Thyroid gland (tissue), 4 donors: Measurements from ENCODE around the gene GRIK4. TPM values are rescaled to one million over a fixed set of nuclear protein-coding genes. Genes with fewer than 3 reads are reported as not detected.
A peak's percentile ranks its signal among the peaks of the same experiment; 100 is the strongest.

Source experiments
- DNase-seq, 2 donors: peaks; one replicate each; pipeline ENCODE4 v3.0.0-alpha.2; 2019
- H3K27ac ChIP-seq, 3 donors: fragments of 200-600 bp; sonication (generic); 1 replicate in 2 of 3; 2 replicates in 1 of 3; pipeline ENCODE4 v1.5.1; 2016 to 2019; ENCODE audit warnings: mild to moderate bottlenecking in 1 of 3, moderate library complexity in 1 of 3
- H3K27me3 ChIP-seq: fragments of 200-600 bp; sonication (generic); one replicate; pipeline ENCODE4 v1.5.1; 2019
- H3K36me3 ChIP-seq, 2 donors: fragments of 200-600 bp; sonication (generic); one replicate each; pipeline ENCODE4 v1.5.1; 2016 to 2019
- H3K4me1 ChIP-seq, 2 donors: fragments of 200-600 bp; sonication (generic); one replicate each; pipeline ENCODE4 v1.5.1; 2017 to 2019
- H3K4me3 ChIP-seq, 3 donors: fragments of 200-600 bp; sonication (generic); replicated peaks in 1 of 3; 1 replicate in 2 of 3; 2 replicates in 1 of 3; pipeline ENCODE4 v1.5.1; 2016; ENCODE audit warnings: mild to moderate bottlenecking in 1 of 3
- H3K9me3 ChIP-seq: fragments of 200-600 bp; sonication (generic); one replicate; pipeline ENCODE4 v1.5.1; 2017
- POLR2A ChIP-seq, 2 donors: fragments of 450-650 bp; IDR thresholded peaks; one replicate each; pipeline ENCODE4 v1.6.1; 2017; ENCODE audit warnings: antibody characterized with exemption in 2 of 2, mild to moderate bottlenecking in 2 of 2, moderate library complexity in 1 of 2
- WGBS, 2 donors: methylation state at CpG; one replicate each; pipeline ENCODE4 v1.1.5; 2017; 5-methylcytosine and 5-hydroxymethylcytosine counted together
- intact Hi-C: fragments of 100-400 bp; cut with DNase I; formaldehyde crosslinking; loops from one replicate; pipeline ENCODE4 v1.15.1; 2023
- total RNA-seq, 4 donors: library from RNA; depleted of rRNA; stranded (reverse); fragments of >200 nt; gene quantifications; one replicate each; pipeline ENCODE4 v1.2.3, GENCODE V29; 2016
- TF ChIP-seq, protein P1 (sequence below), 6 experiments: fragments of 200-600 bp in 3 of 6; fragments of 450-650 bp in 3 of 6; sonication (generic) in 3 of 6; IDR thresholded peaks; one replicate each; pipeline ENCODE4 v1.5.1; 2016 to 2019; ENCODE audit warnings: antibody characterized with exemption in 6 of 6, mild to moderate bottlenecking in 2 of 6, inconsistent platforms in 1 of 6, moderate library complexity in 1 of 6

Gene GRIK4
- total RNA-seq, 4 donors from 2014 or later: 0.54 to 3.7 (median 0.99) TPM

DNA sequence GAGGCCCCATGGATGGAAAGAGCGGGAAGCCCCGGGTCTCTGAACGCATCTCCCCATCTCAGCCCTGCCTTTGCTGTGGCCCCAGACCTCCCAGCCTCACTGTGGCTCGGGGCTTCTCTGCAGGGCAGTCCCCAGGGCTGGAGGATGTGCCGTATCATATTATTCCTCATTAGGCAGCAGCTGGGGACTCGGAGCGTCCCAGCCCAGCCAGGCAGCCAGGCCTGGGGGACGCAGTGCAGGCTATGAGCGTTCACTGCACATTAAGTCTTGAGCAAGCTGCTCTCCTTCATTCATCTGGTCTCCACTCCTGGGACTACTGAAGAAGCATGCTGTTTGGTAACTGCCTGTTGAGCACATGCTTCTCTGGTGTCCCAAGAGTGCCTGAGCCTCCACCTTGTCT is 285.6 kb downstream of the GRIK4 start:
- Histone ChIP-seq H3K36me3 (no peaks in the 10 kb centered on the region), H3K27ac (no peak overlapping the region), H3K4me1 (no peaks in the 10 kb centered on the region), H3K9me3 (no peaks in the 10 kb centered on the region), H3K4me3 (no peak overlapping the region), H3K27me3 (no peaks in the 10 kb centered on the region)
- 79 to 81% methylated on average over 3 to 7 of the region's 9 CpGs for WGBS, 2 donors
- DNase-seq: no peak
- intact Hi-C loops: no loop called here
- TF ChIP-seq, protein P1, sequence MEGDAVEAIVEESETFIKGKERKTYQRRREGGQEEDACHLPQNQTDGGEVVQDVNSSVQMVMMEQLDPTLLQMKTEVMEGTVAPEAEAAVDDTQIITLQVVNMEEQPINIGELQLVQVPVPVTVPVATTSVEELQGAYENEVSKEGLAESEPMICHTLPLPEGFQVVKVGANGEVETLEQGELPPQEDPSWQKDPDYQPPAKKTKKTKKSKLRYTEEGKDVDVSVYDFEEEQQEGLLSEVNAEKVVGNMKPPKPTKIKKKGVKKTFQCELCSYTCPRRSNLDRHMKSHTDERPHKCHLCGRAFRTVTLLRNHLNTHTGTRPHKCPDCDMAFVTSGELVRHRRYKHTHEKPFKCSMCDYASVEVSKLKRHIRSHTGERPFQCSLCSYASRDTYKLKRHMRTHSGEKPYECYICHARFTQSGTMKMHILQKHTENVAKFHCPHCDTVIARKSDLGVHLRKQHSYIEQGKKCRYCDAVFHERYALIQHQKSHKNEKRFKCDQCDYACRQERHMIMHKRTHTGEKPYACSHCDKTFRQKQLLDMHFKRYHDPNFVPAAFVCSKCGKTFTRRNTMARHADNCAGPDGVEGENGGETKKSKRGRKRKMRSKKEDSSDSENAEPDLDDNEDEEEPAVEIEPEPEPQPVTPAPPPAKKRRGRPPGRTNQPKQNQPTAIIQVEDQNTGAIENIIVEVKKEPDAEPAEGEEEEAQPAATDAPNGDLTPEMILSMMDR (IDR thresholded peaks at IDR 0.05): no peak
- TF ChIP-seq POLR2A (IDR thresholded peaks at IDR 0.05): no peak

DNA sequence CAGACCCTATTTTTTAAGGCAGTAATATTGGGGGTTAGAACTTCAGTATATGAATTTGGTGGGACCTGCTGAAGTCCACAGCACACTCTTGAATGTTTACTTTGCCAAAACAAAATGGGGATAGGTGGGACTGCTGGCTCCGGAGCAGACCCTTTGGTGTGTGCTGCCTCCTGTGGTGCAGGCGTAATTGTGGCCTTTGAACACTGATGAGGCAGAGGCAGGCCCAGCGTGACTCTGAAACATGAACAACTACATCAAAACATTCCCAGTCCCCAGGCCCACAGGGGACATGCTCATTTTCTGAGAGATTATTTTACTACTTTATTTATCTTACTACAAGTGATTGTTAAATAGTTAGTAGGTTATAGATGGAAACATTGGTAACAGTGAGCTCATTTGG is 287.3 kb downstream of the GRIK4 start:
- Histone ChIP-seq H3K27me3 (no peaks in the 10 kb centered on the region), H3K4me3 (no peak overlapping the region), H3K9me3 (no peaks in the 10 kb centered on the region), H3K4me1 (no peaks in the 10 kb centered on the region), H3K27ac (no peak overlapping the region), H3K36me3 (no peaks in the 10 kb centered on the region)
- intact Hi-C loops: no loop called here
- DNase-seq: no peak
- TF ChIP-seq, protein P1 (IDR thresholded peaks at IDR 0.05): no peak
- TF ChIP-seq POLR2A (IDR thresholded peaks at IDR 0.05): no peak
- 80 to 86% methylated on average over 3 of the region's 3 CpGs for WGBS, 2 donors

DNA sequence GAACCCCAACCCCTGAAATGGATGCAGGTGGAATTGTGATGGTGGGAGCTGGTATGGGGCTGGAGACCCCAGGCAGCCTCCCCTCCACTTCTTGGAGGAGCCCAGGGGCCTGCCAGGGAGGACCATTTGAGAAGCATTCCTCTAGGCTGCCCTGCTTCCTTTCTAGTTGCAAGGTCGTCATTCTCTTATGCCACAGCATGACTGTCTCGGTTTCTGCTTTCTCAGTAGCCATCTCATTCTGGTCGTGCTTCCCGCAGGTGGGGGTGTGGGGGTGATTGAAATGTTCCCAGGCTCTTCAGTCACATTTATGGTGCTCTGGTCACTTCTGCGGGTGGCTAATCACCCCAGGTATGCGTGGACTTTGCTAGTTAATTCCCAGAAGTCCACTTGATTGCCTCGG is 288.7 kb downstream of the GRIK4 start:
- Histone ChIP-seq H3K4me3 (no peak overlapping the region), H3K27me3 (no peaks in the 10 kb centered on the region), H3K36me3 (no peaks in the 10 kb centered on the region), H3K9me3 (no peaks in the 10 kb centered on the region), H3K27ac (no peak overlapping the region), H3K4me1 (no peaks in the 10 kb centered on the region)
- no peak for TF ChIP-seq POLR2A (IDR thresholded peaks at IDR 0.05)
- TF ChIP-seq, protein P1 (IDR thresholded peaks at IDR 0.05): no peak
- WGBS, 2 donors: 71 to 73% methylated on average over 7 of the region's 7 CpGs
- intact Hi-C loops: no loop called here
- no peak for DNase-seq

DNA sequence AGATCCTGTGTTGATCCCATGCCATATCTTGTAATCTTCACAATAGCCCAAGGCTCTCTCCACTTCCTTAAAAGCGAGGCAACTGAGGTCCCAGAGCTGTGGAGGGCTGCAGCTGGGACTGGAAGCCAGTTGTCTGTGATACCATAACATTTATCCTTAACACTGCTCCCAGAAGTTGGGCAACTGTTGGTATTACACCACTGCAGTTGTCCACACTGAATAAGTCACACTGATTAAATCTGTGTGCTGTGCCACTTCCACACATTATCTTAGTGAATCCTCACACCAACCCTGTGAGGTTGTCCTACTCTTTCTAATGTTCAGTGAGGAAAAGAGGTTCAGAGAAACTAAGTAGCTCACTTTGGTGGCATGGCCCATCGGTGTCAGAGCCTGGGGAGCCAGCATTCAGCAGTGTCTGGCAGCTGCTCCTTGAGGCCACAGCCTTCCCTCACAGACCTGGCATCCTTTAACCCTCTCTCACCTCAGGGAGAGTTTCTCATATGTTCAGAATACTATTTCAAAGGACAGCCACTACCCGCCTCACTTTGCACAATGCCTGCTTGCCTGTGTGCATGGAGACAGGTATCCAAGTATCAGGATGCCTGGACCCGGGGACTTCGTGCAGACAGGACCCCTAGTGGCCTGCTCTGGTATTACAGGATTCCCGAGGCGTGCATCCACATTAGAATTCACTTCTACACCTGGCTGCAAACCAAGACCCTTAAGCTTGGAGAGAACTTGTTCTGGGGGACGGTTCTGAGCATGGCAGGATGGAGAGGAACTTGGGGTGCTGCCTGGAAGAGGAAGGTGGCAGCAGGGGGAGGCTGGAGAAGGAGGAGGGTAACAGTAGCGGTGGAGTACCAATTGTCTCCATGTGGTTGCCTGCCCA is 290.5 kb downstream of the GRIK4 start:
- Histone ChIP-seq H3K4me1 (peaks cover 0 to 4% of the 10 kb centered on the region in 2 donors), H3K4me3 (no peak overlapping the region), H3K27me3 (no peaks in the 10 kb centered on the region), H3K27ac (no peak overlapping the region), H3K9me3 (no peaks in the 10 kb centered on the region), H3K36me3 (no peaks in the 10 kb centered on the region)
- intact Hi-C loops: no loop called here
- WGBS, 2 donors: 34% methylated on average over 9 of the region's 9 CpGs
- TF ChIP-seq, protein P1 (IDR thresholded peaks at IDR 0.05): peak; percentile 71 to 96 (median 83)
- TF ChIP-seq POLR2A (IDR thresholded peaks at IDR 0.05): no peak
- DNase-seq: peak; percentile 66 to 69

DNA sequence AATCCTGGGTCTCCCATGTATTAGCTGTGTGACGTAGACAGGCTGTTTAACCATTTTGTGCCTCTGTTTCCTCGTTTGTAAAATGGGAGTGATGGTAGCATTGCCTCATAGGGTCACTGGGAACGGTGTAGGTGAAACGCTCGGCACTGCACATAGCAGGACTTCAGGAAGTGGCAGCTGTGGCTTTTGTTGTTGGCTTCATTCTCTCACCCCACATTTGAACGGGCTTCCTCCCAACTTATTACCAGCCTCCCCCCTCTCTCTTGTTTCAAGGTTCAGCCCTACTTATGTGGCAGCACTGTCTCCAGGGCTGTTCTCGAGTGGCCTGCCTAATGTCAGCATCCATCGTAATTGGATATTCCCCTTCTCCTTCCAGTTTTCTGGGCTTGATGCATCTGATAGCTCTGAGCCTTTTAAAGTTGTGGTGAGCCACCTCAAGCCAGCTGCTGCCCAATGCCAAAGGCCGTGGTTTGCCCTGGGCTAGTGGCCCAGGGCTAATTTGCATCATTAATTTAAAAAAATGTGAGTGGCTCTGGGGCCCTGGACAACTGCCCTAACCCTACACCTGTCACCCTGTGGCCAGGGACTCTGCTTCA is 294.5 kb downstream of the GRIK4 start:
- TF ChIP-seq, protein P1 (IDR thresholded peaks at IDR 0.05): no peak
- no peak for TF ChIP-seq POLR2A (IDR thresholded peaks at IDR 0.05)
- Histone ChIP-seq H3K4me3 (no peak overlapping the region), H3K36me3 (no peaks in the 10 kb centered on the region), H3K27ac (no peak overlapping the region), H3K9me3 (no peaks in the 10 kb centered on the region), H3K27me3 (no peaks in the 10 kb centered on the region), H3K4me1 (peaks cover 0 to 10% of the 10 kb centered on the region in 2 donors)
- WGBS, 2 donors: 64 to 75% methylated on average over 9 of the region's 9 CpGs
- intact Hi-C loops: loop anchor here (5.0 kb wide), 1 partner anchor 294 kb away; the partner anchor contains the start of gene GRIK4
- DNase-seq: no peak
